Measurements from ENCODE around the gene GRIN3B.

Gene GRIN3B

DNA sequence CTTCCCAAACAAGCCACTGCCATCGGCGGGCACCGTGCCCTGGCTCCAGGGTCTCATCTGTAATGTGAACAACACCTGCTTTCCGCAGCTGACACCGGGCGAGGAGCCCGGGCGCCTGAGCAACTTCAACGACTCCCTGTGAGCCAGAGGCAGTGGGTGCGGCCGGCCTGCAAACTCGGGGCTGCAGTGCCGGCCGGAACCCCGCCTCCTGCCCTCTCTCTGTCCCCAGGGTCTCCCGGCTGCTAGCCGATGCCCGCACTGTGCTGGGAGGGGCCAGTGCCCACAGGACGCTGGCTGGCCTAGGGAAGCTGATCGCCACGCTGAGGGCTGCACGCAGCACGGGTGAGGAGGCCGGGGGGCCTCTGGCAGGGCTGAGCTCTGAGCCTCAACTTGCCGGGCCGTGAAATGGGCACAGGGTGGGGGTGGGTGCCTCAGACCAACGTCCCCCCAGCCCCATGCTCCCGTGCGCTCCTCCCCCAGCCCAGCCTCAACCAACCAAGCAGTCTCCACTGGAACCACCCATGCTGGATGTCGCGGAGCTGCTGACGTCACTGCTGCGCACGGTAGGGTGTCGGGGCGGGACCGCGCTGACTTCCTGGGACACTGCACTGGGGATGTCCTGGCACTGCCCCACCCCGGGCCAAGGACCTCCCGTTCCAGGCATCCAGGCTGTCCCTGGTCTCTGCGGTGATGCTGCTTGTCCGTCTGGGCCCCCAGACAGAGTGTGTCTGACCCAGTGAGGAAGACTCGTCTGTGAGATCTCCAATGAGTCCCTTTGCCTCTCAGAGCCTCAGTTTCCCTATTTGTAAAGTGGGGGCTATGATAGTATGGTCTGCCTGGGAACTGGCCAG is 41.8 kb downstream of the GRIN3B start:
- no peak for DNase-seq (ENCODE audit: low read depth in 2 of 2)

GRCh38 chr19:1042689-1043511 is 42.7 kb downstream of the GRIN3B start:
- DNase-seq (ENCODE audit: low read depth in 2 of 2): no peak

DNA sequence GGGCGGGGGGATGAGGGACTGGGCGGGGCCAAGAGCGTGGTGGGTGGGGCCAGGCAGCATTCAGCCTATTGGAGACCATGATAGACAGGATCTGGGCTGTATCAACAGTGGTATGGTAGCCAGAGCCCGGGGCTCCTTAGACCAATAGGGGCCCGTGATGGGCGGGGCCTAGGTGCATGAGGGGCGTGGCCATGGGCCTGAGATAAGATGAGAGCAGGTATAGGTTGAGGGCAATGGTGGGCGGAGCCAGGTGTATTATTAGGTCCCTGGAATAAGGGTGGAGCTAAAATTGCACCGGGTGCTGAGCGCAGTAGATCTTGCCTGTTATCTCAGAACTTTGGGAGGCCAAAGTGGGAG is 45.0 kb downstream of the GRIN3B start:
- DNase-seq (ENCODE audit: low read depth in 2 of 2): no peak

- DNase-seq (ENCODE audit: low read depth in 2 of 2): no peak
Observed at GRCh38 chr19:1046117-1046626, 46.0 kb downstream of the GRIN3B start.

GRCh38 chr19:1046836-1047695 is 46.8 kb downstream of the GRIN3B start:
- DNase-seq (ENCODE audit: low read depth in 2 of 2): no peak

- DNase-seq (ENCODE audit: low read depth in 2 of 2): no peak
Observed at GRCh38 chr19:1047696-1048147, 47.5 kb downstream of the GRIN3B start.

GRCh38 chr19:1049106-1049505 is 48.9 kb downstream of the GRIN3B start:
- no peak for DNase-seq (ENCODE audit: low read depth in 2 of 2)

- no peak for DNase-seq (ENCODE audit: low read depth in 2 of 2)
Observed at GRCh38 chr19:1049800-1050199, 49.6 kb downstream of the GRIN3B start.

DNA sequence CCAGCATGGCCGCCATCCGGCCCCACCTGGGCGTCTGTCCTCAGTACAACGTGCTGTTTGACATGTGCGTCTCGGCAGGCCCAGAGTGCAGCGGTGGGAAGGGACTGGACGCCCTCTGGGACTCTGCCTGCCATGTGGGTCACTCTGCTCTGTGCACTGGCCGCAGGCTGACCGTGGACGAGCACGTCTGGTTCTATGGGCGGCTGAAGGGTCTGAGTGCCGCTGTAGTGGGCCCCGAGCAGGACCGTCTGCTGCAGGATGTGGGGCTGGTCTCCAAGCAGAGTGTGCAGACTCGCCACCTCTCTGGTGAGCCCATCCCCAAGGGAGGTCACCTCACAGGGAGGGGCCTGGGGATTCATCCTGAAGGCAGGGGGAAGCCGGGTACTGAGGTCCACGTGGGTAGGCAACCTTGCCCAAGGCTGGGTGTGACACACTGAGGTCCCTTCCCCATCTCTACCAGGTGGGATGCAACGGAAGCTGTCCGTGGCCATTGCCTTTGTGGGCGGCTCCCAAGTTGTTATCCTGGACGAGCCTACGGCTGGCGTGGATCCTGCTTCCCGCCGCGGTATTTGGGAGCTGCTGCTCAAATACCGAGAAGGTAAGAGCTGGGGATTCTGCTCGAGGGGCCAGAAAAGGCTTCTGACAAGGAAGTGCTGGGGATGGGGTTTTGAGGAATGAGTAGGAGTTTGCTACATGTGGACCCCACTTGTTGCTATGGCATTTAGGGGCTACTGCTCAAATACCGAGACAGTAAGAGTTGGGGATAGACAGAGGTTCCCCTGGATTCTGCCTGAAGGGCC is 51.0 kb downstream of the GRIN3B start:
- DNase-seq (ENCODE audit: low read depth in 2 of 2): no peak

- no peak for DNase-seq (ENCODE audit: low read depth in 2 of 2)
Observed at GRCh38 chr19:1051791-1052190, 51.6 kb downstream of the GRIN3B start.

- DNase-seq (ENCODE audit: low read depth in 2 of 2): no peak
Observed at GRCh38 chr19:1052349-1052975, 52.2 kb downstream of the GRIN3B start.

DNA sequence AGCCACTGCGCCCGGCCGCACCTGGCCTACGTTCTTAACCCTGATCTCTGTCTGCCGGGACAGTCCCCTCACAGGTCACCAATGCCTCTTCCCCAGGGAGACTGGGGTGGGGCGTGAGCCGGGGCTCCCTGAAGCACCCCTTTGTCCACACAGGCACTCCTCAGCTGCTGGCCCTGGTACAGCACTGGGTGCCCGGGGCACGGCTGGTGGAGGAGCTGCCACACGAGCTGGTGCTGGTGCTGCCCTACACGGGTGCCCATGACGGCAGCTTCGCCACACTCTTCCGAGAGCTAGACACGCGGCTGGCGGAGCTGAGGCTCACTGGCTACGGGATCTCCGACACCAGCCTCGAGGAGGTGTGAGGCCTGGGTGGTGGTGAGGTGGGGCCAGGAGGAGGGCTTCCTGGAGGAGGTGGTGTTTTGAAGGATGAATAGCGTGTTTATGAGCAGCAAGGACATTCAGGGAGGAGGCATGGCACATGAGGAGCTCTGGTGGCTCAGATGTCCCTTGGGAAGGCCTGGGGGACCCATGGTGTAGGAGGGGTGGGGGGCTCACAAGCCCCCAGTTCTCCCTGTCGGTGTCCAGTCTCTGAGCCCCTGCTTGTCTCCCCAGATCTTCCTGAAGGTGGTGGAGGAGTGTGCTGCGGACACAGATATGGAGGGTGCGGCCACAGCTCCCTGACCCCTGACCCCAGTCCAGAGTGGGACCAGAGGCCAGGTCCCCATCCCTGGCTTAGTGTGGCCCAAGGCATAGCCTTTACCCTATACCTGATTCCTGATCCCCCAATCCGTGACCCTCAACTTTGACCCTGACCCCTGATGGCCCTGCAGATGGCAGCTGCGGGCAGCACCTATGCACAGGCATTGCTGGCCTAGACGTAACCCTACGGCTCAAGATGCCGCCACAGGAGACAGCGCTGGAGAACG is 53.2 kb downstream of the GRIN3B start:
- DNase-seq (ENCODE audit: low read depth in 2 of 2): no peak

DNA sequence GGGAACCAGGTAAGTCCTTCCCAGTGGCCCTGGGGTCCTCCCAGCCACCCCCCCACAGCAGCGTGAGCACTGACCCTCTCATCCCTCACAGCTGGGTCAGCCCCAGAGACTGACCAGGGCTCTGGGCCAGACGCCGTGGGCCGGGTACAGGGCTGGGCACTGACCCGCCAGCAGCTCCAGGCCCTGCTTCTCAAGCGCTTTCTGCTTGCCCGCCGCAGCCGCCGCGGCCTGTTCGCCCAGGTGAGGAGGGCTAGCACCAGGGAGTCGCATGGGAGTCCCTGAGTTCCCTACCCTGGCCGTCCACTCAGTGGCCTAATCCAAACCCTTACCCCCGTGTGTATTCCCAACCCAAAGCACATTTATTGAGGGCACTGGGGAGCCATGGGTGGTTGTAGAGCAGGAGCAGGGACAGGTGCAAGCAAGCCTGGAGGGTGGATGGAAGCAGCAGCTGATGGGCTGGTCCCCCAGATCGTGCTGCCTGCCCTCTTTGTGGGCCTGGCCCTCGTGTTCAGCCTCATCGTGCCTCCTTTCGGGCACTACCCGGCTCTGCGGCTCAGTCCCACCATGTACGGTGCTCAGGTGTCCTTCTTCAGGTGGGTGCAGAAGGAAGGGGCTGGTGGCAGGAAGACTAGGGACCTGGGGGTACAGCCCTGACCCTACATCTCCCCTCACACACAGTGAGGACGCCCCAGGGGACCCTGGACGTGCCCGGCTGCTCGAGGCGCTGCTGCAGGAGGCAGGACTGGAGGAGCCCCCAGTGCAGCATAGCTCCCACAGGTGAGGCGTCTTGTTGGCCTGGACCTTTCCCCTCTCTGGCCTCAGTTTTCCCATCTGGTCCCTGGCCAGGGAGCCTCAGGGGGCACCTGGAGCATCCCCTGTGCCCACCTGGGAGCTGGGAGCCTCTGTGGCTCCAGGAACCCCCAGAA is 54.1 kb downstream of the GRIN3B start:
- DNase-seq (ENCODE audit: low read depth in 2 of 2): no peak

- DNase-seq (ENCODE audit: low read depth in 2 of 2): no peak
Observed at GRCh38 chr19:1055028-1055425, 54.8 kb downstream of the GRIN3B start.

DNA sequence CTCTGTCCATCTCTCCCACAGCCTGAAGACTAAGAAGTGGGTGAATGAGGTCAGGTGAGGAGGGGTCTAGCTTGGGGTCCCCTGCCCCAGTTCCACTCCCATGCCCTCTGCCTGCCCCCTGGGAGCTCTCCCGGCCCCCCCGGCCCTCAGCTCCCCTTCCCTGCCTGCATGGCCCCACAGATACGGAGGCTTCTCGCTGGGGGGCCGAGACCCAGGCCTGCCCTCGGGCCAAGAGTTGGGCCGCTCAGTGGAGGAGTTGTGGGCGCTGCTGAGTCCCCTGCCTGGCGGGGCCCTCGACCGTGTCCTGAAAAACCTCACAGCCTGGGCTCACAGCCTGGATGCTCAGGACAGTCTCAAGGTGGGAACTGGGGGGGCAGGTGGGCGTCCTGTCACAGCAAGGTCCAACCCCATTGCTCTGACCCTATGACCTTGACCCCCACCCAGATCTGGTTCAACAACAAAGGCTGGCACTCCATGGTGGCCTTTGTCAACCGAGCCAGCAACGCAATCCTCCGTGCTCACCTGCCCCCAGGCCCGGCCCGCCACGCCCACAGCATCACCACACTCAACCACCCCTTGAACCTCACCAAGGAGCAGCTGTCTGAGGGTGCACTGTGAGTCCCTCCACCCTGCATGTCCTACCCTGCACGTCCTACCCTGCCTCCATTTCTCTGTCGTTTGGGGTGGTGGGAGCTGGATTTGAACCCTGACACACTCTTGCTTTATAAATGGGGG is 55.8 kb downstream of the GRIN3B start:
- DNase-seq (ENCODE audit: low read depth in 2 of 2): no peak

GRCh38 chr19:1057176-1057855 is 57.1 kb downstream of the GRIN3B start:
- no peak for DNase-seq (ENCODE audit: low read depth in 2 of 2)

DNA sequence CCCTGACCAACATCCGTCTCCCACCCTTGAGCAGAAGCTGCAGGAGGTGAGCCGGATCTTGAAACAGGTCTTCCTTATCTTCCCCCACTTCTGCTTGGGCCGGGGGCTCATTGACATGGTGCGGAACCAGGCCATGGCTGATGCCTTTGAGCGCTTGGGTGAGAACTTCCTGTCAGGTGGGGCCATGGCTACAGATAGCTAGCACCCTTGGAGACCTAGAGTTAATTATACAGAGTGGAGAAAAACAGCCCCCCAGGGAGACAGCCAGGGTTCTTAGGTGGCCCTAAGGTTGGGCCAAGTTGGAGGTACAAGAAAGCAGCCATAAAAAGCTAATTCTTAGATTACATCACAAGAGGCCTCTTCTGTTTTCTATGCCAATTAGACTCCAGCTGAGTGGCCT is 57.9 kb downstream of the GRIN3B start:
- DNase-seq (ENCODE audit: low read depth in 2 of 2): no peak

Data from stimulated activated CD8-positive, alpha-beta memory T cell treated with anti-CD3 and anti-CD28 coated beads, Interleukin-2, amount 100 ng/mL, for 1 hour (primary cell).